Stimulated activated CD8-positive, alpha-beta memory T cell treated with anti-CD3 and anti-CD28 coated beads, Interleukin-15, amount 100 ng/mL, for 4 hours (primary cell): ENCODE results near the gene LAPTM5.

Experiments
- DNase-seq, 2 donors: peaks; one replicate each; pipeline ENCODE4 v3.0.0-alpha.2; 2020; ENCODE audit warnings: low read depth in 2 of 2

LAPTM5 gene

GRCh38 chr1:30787266-30787665 lies 29.7 kb upstream of the LAPTM5 start:
- DNase-seq = no peak

- no peak for DNase-seq
Measured at GRCh38 chr1:30786264-30786991, 28.9 kb upstream of the LAPTM5 start.

- DNase-seq = no peak
Measured at GRCh38 chr1:30785714-30786113, 28.1 kb upstream of the LAPTM5 start.

GRCh38 chr1:30785181-30785580 lies 27.6 kb upstream of the LAPTM5 start:
- no peak for DNase-seq

- DNase-seq = no peak
Measured at GRCh38 chr1:30783256-30783915, 25.8 kb upstream of the LAPTM5 start.

GRCh38 chr1:30782361-30783255 lies 25.0 kb upstream of the LAPTM5 start:
- DNase-seq = peak; percentile 36 to 37

GRCh38 chr1:30781906-30782305 lies 24.3 kb upstream of the LAPTM5 start:
- no peak for DNase-seq

- no peak for DNase-seq
Measured at GRCh38 chr1:30780409-30780808, 22.8 kb upstream of the LAPTM5 start.

GRCh38 chr1:30779294-30780071 lies 21.9 kb upstream of the LAPTM5 start:
- peak; percentile 75 to 85 for DNase-seq

- DNase-seq = no peak
Measured at GRCh38 chr1:30778979-30779293, 21.4 kb upstream of the LAPTM5 start.

GRCh38 chr1:30778154-30778978 lies 20.8 kb upstream of the LAPTM5 start:
- DNase-seq = no peak

- no peak for DNase-seq
Measured at GRCh38 chr1:30777904-30778153, 20.3 kb upstream of the LAPTM5 start.

GRCh38 chr1:30777060-30777903 lies 19.7 kb upstream of the LAPTM5 start:
- no peak for DNase-seq

- no peak for DNase-seq
Measured at GRCh38 chr1:30776097-30777059, 18.8 kb upstream of the LAPTM5 start.

- DNase-seq = no peak
Measured at GRCh38 chr1:30775433-30775975, 17.9 kb upstream of the LAPTM5 start.

- no peak for DNase-seq
Measured at GRCh38 chr1:30774550-30775432, 17.2 kb upstream of the LAPTM5 start.

GRCh38 chr1:30773722-30774358 lies 16.3 kb upstream of the LAPTM5 start:
- DNase-seq = no peak
